GM19328 (cell line): ENCODE results near the gene CACNA2D1.

Experiments
- ATAC-seq: cut with Tn5 transposase; IDR thresholded peaks from one replicate; pipeline ENCODE4 v1.9.1; 2021; ENCODE audit warnings: mild to moderate bottlenecking, moderate library complexity; ENCODE audit not compliant: unreplicated experiment

CACNA2D1 gene

DNA sequence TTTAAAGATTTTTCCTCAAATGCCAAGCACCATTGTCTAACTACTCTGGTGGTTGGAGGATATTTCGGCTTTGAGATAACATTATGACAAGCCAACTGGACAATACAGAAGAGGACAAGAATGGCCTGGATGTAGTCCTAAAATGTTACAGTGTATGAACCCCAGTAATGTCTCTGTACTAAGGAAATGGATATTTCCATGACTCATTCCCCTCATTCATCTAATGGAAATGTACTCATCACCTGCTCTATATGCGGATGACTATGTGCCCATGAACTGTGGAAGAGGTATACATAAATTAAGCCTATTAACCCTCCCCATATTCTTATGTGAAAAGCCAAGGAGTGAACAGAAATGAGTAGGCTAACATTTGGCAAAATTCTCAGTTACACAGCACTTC lies 207.9 kb downstream of the CACNA2D1 start:
- ATAC-seq: no peak

DNA sequence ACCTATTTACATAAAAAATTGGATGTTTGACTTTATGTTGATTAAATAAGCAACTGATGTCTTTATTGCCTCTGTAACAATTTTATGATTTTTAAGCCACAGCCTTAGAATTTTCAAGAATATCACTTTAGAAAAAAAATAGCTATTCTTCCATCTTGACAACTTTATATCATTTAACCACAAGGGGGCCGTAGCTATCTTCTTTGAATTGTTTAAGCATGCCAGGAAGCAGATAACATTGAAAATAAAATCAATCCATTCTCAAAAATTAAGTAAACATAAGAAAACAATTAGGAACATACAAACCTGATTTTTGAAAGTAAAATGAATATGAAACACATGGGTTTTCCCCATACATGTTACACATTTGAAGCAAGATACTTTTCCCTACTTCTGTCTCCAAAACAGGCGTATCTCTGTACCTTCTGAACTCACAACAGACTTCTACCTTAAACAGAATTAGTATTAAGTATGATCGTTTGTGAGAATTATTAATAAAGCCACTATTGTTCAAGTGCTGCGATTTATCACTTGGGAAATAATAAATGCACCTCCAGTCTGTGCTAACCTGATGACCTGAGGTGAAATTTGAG lies 209.0 kb downstream of the CACNA2D1 start:
- ATAC-seq: no peak

DNA sequence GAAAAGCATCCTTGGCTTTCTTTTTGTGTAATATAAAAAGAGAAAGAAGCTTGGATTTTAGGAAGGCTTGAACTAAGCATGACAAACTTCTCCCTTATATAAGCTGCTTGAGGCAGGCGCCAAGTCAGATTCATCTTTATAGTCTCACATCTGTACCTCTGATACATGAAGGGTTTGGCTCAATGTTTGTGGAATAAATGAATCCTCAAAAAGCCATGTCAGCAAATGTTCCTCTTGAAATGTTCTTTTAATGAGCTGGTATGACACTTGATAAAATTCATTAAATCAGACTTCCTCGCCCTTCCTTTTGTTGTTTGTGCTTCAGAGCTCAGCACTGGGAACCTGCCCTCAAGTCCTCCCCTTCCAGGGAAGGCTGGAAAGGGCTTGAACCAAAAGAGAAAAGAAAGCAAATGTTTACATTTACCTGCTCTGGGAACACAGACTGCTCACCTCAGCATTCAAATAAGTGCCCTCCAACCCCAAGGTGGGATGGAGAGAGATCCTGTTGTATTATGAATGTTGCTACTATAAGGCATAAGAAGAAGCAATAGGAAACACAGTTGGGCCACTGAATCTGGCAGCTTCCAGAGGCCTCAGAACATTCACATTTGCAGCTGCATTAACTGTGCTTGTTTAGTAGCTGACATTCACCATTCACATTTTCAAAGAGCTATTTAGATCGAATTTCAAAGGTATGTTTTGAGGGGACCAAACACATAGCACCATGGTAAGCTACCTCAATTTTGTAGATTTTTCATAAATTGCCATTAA lies 212.6 kb downstream of the CACNA2D1 start:
- ATAC-seq: no peak

DNA sequence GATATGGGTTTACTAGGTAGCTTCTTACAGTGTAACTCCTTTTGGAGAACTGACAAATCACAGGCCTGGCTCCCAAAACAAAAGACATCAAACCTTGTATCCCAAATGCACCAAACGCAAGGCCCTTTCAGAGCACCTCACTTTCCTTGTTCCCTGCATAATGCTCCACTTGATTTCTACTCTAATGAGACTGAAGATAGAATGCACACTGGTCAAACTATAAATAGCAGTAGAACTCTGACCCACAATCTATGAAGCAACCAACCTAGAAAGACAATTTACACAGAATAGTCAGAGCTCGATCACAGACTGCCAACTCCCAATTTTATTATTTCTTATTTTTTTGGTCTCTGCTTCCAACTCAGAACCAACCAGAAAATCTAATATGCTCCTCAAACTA lies 214.4 kb downstream of the CACNA2D1 start:
- ATAC-seq: no peak

DNA sequence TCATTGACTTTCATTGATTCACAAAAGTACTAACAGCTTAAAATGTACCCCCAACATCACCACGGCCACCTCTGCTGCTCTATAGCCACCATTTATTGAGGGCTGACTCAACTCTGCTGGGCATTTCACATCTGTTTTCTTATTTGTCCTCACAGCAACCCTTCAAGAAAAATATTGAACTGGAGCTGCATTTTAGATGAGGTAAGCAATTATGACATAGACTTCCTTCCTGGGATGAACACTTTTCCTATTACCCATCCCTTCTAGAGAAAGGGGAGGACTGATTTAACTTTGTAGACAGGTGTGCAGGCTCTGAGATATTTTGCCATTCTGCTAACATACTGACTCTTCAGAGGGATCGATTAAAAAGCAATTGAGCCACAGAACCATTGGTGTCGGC lies 217.4 kb downstream of the CACNA2D1 start:
- no peak for ATAC-seq

DNA sequence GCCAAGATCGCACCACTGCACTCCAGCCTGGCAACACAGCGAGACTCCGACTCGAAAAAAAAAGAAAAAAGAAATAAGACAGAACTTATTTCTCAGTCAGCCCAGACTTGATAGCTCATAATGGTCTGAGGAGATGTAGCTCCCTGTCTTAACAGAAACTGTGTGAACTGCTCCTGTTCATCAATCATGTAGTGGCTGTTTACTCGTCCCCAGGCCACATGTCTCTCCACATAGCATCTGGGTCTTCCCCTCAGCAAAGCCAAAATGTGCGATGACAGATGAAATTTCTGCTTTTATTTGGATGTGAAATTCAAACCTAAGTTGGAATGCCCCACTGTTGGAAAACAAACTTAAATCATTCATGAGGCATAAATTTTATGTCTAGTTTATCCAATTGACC lies 219.0 kb downstream of the CACNA2D1 start:
- no peak for ATAC-seq

DNA sequence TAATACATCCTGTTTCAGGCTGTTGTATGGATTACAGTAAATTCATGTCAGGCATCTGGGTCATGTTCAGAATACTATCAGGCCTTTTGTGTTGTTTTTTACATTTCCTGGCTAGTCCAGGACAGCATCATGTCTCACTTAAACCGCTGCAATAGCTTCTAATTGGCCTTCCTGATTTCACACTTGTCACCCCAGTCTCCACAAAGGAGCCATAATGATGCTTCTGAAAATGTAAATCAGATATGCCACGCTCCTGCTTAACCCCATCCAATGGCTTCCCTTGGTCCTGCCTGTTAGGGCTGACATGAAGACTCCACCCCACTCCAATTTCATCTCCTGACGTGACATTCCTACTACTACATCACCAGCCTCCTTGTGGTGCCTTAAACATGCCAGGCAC lies 220.0 kb downstream of the CACNA2D1 start:
- ATAC-seq: no peak

DNA sequence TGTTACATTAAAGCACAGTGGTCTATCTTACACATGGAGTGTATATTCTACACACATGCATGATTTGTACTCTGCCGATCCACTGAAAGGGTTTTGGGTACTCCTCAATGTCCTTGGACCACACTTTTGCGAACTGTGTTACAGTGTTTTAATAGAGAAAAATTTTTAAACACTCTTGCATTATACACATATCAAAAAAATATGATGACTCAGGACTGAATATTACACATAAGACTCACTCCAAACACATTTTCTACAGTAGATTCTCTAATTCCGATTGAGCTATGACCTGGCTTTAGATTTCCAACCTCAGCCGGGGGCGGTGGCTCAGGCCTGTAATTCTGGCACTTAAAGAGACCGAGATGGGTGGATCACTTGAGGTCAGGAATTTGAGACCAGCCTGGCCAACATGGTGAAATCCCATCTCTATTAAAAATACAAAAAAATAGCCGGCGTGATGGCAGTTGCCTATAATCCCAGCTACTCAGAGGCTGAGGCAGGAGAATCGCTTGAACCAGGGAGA lies 222.4 kb downstream of the CACNA2D1 start:
- ATAC-seq: no peak

DNA sequence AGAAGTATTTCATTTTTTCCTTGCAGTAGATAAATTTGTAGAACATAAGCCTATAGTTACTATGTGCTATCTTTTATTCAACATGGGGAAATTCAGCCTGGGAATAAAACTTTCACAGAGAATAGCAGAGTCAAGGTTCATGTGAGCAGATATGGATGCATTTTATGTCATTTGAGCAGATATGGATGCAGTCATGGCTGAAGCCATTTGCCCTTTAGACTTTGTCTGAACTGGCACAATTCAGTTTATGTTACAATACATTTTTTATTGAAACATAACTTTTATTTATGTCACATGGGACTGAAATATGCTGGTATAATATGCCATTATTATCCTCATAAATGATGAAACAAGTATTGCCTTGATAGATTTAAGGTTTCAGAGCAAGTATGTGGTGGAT lies 231.1 kb downstream of the CACNA2D1 start:
- ATAC-seq: no peak

DNA sequence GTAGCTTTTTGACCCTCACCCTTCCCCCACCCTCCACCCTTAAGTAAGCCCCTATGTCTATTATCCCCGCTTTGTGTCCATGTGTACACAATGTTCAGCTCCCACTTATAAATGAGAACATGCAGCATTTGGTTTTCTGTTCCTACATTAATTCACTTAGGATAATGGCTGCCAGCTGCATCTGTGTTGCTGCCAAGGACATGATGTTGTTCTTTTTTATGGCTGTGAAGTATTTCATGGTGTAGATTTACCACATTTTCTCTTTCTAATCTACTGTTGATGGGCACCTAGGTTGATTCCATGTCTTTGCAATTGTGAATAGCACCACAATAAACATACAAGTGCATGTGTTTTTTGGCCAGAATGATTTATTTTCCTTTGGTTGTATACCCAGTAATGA lies 232.2 kb downstream of the CACNA2D1 start:
- no peak for ATAC-seq

DNA sequence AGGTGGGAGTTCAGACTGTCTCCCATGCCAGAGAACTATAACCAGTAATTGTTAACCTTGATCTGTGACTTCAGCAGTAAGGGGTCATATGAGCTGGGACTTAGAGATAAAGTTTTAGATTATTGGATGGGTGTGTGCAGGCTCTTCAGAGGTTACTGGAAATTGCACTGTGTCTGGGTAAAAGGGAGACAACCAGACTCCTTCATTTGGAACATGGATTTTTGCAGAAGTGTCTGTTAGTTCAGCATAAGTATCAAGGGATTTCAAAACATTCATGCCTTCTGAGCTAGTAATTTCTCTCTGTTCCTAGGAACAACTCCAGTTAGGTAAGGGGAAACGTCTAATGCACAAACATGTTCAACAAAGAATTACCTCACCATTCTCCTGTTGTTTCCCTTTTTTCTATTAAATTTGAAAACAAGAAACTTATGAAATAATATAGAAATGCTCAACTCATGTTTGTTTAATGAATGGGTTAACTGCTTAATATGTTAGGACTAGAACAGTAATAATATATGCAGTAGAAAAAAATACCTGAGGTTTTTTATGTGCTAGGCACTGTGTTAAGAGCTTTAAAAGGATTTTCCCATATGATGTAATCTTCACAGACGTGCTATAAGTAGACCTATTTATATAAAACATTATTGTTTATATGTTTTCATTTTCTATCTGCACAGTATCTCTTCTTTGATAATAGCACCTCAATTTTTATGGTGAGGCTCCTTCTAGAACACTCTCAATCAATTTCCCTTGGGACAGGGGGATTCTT lies 233.0 kb downstream of the CACNA2D1 start:
- ATAC-seq: no peak

DNA sequence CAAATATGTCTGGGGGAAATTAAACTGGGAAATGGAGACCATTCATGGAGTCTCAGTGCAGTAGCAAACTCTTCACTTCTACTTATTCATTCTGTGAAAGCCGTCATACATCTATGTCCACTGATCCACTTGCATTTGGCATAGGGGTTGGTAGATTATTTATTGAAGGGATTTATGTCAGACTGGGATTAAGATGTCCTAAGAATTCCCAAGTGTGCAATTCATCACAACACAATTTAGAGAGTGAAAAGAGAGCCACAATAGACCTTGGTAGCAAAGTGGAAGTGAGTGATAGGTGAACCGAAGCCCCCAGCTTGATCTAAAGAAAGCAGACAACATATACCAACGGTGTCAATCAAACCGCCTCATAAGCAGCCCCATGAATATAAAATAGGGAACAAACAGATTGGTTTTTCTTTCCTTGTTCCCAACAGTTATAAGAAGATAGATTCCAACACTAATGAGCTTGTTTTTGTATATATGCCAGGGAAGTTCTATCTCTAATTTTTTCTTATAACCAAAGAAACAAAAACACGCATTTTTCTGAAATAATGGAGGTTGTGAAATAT lies 234.3 kb downstream of the CACNA2D1 start:
- no peak for ATAC-seq

DNA sequence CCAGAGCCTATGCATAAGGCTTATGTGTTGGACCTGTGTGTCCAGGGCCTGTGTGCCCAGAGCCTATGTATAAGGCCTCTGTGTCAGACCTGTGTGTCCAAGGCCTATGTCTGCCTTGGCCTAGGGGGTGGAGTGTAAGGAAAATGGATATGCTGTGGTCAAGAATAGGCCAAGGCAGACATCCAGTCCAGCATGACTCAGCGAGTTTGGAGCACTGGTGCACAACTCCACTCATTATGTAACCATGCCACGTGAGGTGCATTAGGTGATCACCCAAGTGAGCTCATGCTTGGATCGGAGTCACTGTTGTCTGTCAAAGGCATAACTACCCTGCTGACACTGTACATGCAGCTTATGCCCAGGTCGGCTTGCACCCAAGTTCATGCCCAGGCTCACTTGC lies 238.9 kb downstream of the CACNA2D1 start:
- ATAC-seq: no peak

DNA sequence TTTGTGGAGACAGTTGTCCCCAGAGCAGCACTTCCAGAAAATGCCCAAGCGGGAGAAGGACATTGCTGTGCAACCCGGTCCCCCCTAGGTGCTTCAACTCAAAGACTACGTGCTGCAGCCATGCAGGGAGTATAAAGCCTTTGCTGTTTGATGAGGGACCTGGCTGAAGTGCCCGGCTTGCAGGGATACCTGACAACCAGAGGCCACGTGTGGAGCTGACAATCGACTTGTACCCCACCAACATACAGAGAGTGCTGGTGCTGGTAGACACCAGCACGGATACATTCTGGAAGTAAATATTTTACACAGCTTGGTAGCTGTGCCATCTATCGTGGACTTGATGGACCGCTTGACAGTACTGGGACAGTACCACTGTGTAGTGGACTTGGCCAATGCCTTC lies 240.6 kb downstream of the CACNA2D1 start:
- ATAC-seq: no peak

DNA sequence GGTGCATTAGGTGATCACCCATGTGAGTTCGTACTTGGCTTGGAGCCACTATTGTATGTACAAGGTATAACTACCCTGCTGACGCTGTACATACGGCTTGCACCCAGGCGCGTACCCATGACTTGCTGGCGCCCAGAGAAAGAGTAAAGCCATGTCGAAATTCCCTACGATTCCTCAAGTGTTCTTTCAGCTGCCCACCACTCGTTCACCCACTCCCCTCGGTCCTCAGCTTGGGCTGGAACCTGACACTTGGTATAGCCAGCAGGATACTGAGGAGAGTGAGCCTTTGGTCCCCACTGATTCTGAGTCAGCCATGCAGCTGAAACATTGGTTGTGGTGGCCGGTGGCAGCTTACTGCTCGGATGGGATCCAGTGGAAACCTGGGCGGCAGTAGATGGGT lies 241.5 kb downstream of the CACNA2D1 start:
- no peak for ATAC-seq

DNA sequence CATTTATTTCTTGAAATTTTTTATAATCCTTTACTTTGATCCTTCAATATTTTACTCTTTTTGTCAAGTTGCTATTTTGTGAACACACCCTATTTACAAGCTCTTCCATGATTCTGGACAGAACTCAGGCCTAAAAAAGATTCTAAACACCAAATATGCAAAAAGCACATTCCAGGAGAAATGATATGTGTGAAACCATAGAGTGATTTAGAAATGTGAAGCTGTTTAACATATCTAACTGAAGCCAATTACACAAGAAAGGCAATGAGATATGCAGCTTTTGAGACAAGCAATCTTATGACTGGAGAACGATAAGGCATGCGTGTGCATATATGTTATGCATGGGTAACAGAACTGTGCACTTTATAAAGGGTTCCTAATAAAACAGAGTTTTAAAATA lies 243.0 kb downstream of the CACNA2D1 start:
- ATAC-seq: no peak

DNA sequence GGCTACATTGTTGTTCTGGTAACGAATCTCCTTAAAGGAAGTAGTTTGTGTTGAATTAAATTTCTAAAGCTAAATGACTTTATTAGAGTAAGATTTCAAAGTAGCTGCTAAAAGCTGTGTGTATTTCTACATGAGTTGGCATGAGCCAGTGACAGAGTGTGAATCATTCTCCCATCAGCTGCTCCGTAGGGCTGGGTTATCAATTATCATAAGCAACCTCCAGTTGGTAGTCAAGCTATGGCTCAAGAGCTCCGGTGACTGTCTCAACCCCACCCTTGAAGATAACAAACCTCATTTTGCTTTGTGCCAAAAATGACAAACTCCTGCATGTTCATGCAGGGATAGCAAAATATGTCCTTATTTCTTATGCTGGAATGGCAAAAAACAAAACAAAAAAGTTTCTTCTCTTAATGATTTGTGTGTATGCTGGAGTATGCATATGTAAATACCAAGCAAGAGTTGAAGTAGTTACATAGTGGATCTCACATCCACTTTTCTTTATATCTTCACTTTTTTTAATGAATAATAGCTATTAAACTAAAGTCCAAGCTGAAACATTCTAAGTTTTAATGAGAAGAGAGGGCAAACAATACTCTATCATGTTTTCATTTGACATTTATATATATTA lies 249.4 kb downstream of the CACNA2D1 start:
- no peak for ATAC-seq

DNA sequence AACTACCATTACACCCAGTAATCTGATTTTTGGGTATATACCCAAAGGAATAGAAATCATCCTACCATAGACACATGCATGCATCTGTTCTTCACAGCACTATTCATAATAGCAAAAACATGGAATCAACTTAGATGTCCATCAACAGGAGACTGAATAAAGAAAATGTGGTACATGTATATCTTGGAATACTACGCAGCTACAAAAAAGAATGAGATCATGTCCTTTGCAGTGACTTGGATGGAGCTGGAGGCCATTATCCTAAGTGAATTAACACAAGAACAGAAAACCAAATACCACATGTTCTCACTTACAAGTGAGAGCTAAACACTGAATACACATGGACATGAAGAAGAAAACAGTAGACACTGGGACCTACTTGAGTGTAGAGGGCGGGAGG lies 254.9 kb downstream of the CACNA2D1 start:
- ATAC-seq: no peak

DNA sequence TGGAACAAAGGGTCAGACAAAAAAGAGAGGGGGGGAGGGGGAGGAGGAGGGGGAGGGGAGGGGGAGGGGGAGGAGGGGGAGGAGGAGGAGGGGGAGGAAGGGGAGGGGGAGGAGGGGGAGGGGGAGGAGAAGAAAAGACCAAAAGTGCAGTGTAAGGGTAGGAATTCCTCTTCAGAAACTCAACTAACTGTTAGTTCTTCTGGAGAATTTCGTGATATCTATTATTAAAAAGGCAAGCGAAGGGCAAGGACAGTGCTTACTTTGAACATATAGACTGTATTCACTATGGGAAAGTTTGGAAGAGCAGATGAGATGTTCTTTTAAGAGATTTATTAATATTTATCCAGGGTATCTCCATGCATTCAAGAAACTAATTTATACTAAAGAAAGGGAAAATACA lies 258.1 kb downstream of the CACNA2D1 start:
- ATAC-seq: no peak

DNA sequence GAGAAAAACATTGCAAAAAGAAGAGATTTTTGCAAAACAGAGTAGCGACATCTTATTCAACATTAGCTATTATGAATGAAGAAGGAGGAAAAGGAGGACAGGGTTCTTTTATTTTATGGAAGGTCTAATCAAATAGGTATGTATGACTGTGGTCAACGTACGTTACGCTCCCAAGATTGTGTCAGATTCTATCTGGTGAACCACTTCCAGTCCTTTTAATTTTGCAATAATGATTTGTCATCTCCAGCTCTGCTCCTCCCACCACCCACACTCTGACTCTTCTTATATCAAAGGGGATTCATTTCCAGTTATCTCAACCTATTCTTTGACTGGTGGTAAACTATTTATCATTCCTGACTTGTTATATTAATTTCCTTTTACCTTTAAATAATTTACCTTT lies 259.9 kb downstream of the CACNA2D1 start:
- ATAC-seq: no peak

DNA sequence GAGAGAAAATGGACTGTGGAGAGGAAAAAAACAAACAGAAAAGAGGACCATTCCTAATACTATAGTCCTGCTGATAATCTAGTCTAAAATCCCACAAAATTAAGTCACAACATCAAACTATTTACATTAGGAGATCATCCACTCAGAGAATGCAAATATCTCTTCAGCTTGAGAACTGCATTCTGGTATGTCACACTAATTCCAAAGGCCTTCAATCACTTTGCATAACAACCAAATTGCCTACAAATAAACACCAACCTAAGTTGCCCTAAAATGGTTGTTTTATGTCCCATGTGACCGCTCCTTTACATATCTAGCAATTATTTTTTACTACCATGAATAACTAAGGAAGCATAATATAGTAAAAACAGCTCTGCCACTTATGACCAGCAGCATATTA lies 264.3 kb downstream of the CACNA2D1 start:
- no peak for ATAC-seq
